Retinal pigment epithelial cell (primary cell): ENCODE results near the gene SUPT3H.

Experiments
- DNase-seq: peaks from one replicate; pipeline ENCODE4 v3.0.0-alpha.2; 2010; ENCODE audit warnings: low read depth
- H3K4me3 ChIP-seq: 2 replicates; pipeline ENCODE4 v1.5.1; 2011; ENCODE audit warnings: mild to moderate bottlenecking, low read length, control low read depth, moderate library complexity
- TF ChIP-seq, protein P1 (sequence below): conservative IDR thresholded peaks from 2 replicates; pipeline ENCODE4 v1.5.1; 2011; ENCODE audit warnings: low read depth, low read length, control low read depth, inconsistent platforms

Gene SUPT3H

DNA sequence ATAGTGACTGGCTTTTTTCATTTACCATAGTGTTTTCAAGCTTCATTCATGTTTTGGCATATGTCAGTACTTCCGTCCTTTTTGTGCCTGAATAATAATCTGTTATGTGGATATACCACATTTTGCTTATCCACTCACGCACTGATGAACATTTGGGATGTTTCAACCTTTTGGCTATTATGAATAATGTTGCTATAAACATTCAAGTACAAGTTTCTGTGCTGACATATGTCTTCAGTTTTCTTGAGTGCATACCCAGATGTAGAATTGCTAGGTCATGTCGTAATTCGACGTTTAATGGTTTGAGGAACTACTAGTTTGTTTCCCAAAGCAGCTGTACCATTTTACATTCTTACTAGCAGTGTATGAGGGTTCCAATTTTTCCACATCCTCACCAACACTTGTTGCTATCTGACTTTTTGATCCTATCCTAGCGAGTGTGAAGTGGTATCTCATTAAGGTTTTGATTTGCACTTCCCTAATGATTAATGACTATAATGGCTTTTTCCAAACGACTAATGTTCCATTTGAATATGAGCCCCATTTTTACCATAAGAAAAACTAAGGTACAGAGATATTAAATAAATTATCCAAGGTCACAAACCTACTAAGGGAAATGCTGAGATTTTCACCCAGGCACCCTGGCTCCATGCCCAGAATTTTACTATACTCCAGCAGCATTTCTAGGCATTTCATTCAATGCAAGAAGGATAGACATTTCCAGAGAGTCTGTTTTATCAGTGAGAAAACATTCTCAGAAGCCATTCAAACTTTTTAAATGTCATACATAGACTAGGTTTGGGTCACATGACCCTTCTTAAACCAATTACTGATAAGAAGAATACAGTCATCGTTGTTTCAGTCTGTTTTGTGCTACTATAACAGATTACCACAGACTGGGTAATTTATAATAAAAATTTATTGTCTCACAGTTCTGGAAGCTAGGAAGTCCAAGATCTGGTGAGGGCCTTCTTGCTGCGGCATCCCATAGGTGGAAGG, 120.7 kb downstream of the SUPT3H start:
- H3K4me3 ChIP-seq = no peak overlapping the region
- TF ChIP-seq, protein P1, sequence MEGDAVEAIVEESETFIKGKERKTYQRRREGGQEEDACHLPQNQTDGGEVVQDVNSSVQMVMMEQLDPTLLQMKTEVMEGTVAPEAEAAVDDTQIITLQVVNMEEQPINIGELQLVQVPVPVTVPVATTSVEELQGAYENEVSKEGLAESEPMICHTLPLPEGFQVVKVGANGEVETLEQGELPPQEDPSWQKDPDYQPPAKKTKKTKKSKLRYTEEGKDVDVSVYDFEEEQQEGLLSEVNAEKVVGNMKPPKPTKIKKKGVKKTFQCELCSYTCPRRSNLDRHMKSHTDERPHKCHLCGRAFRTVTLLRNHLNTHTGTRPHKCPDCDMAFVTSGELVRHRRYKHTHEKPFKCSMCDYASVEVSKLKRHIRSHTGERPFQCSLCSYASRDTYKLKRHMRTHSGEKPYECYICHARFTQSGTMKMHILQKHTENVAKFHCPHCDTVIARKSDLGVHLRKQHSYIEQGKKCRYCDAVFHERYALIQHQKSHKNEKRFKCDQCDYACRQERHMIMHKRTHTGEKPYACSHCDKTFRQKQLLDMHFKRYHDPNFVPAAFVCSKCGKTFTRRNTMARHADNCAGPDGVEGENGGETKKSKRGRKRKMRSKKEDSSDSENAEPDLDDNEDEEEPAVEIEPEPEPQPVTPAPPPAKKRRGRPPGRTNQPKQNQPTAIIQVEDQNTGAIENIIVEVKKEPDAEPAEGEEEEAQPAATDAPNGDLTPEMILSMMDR = no peak
- no peak for DNase-seq

DNA sequence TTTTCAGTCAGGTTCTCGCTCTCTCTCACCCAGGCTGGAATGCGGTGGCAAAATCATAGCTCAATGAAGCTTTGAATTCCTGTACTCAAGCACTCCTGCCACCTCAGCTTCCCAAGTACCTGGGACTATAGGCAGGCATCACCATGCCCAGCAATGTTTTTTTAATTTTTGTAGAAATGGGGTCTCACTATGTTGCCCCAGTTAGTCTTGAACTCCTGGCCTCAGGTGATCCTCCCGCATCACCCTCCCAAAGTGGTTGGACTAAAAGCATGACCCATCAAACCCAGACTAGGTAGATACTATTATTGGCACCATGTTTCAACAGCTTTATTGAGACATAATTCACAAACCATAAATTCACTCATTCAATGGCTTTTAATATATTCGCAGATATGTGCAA, 122.3 kb downstream of the SUPT3H start:
- H3K4me3 ChIP-seq = no peak overlapping the region
- TF ChIP-seq, protein P1 = no peak
- DNase-seq = no peak

DNA sequence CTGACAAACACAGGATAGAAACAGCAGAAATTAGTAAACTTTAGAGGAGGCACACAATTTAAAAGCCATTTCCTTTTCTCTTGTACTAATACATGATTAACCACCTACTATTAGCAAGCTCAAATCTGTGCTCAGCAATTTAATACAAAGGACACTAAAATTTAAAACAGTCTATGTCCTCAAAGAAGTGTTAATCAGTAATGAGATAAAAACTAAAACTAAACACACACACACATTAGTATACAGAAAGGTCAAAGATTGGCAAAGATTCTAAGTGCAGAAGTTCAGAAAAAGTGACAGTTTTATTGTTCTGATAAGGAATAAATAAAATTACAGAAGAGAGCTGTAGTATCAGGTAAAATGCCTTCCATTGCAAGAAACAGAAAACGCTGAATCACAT, 123.5 kb downstream of the SUPT3H start:
- no peak for DNase-seq
- TF ChIP-seq, protein P1 = no peak
- no peak overlapping the region for H3K4me3 ChIP-seq

DNA sequence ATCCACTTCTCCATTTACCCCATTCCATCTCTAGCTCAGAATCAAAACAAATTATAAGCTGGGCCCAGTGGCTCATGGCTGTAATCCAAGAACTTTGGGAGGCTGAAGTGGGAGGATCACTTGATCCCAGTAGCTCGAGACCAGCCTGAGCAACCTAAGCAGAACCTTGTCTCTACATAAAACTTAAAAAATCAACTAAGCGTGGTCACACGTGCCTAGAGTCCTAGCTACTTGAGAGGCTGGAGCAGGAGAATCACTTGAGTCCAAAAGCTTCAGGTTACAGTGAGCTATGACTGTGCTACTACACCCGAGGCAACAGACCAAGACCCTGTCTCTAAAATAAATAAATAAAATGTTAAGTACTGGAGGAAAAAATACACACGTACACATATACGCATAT, 124.3 kb downstream of the SUPT3H start:
- H3K4me3 ChIP-seq = no peak overlapping the region
- TF ChIP-seq, protein P1 = no peak
- no peak for DNase-seq

DNA sequence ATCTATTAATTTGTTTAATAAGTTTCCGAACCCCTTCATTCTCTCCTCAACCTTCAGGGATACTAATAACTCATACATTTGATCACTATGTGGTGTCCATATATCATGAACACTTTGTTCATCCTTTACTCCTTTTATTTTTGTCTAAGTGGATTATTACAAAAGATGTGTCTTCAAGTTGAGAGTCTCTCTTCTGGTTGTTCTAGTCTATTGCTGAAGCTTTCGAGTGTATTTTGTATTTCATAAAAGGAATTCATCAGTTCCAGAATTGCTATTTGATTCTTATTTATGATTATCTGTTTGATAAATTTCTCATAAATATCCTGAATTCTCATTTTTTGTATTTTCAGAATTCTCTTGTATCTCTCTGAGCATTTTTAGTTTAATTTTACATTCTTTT, 146.1 kb downstream of the SUPT3H start:
- TF ChIP-seq, protein P1 = no peak
- no peak for DNase-seq
- no peak overlapping the region for H3K4me3 ChIP-seq

DNA sequence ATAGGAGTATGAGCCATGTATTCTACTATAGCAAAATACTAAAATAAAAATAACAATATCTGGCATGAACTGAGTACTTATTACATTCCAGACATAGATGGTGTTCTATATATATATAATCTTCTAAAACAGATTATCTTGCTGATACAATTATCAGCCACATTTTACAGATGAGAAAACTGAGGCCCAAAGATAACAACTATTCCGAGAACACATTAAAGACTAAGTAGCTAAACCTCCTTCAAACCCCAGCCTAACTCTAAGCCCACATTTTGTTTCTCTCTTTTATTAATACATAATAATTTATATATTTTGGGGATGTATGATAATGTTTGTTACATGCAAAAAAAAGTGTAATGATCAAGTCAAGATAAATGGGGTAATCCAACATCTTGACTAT, 148.3 kb downstream of the SUPT3H start:
- H3K4me3 ChIP-seq = no peak overlapping the region
- no peak for DNase-seq
- TF ChIP-seq, protein P1 = no peak

DNA sequence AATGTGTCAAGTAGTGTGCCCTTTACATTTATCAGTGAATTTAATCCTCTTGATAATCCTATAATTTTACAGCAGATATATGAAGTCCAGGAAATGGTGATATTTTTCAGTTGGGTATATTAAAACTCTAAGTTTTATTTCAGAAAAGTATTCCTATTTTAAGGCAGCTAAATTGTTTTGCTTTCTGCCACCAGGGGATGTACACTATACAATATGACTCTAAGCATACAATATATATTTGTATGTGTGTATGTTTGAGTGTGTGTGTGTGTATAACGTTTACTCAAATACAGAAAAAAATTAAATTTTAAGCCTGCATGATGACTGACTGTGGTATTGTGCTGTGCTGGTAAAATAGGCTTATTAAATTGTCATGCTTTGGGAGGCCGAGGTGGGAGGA, 151.7 kb downstream of the SUPT3H start:
- TF ChIP-seq, protein P1 = peak; percentile 18
- H3K4me3 ChIP-seq = no peak overlapping the region
- no peak for DNase-seq
